ENCODE results near the gene RFPL3. TPM values are rescaled to one million over a fixed set of nuclear protein-coding genes. Genes with fewer than 3 reads are reported as not detected.

Gene RFPL3
- total RNA-seq, 6 experiments from 2014 or later: not detected

DNA sequence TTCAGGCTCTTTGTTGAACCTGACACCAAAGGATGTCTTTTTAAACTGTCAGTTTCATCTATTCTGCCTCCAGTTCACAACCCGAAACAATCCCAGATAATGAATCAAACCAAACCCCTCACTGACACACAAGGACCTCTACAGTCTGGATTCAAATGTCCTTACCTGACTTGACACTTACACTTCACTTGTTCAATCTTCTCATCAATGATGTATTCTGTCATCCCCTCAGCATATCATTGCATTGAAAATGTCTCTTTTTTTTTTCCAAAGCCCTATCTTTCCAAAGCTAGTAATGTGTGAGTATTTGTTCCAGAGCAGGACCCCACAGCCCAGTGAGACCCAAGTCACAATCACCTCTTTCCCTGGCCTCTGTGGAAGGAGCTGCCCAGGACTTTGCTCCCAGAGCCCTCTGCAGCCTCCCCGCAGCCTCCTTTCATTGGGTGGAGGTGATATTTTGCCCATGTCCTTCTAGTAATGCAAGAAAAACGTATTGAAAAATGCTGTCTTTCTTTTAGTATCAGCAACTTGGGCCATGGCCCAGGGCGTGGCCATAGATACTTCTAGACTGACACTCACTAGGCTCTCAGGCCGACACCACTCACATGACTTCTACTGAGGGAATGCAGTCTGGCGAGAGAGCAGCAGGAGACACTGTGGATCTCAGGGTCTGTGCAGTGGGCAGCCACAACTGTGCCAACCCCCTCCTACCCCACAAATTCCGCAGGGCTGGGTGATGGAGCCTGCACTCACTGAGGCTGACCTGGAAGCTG lies 18.2 kb downstream of the RFPL3 start:
- no peaks in the 10 kb centered on the region for H3K36me3 ChIP-seq
- H3K4me1 ChIP-seq: no peaks in the 10 kb centered on the region
- H3K27ac ChIP-seq: no peak overlapping the region
- no peak overlapping the region for H3K4me3 ChIP-seq
- intact Hi-C loops (cut with DNase I): no loop called here
- DNase-seq (no peak), ATAC-seq (no peak)
- H3K27me3 ChIP-seq: no peaks in the 10 kb centered on the region
- TF ChIP-seq POLR2A (IDR thresholded peaks at IDR 0.05): no peak
- TF ChIP-seq, protein P1, sequence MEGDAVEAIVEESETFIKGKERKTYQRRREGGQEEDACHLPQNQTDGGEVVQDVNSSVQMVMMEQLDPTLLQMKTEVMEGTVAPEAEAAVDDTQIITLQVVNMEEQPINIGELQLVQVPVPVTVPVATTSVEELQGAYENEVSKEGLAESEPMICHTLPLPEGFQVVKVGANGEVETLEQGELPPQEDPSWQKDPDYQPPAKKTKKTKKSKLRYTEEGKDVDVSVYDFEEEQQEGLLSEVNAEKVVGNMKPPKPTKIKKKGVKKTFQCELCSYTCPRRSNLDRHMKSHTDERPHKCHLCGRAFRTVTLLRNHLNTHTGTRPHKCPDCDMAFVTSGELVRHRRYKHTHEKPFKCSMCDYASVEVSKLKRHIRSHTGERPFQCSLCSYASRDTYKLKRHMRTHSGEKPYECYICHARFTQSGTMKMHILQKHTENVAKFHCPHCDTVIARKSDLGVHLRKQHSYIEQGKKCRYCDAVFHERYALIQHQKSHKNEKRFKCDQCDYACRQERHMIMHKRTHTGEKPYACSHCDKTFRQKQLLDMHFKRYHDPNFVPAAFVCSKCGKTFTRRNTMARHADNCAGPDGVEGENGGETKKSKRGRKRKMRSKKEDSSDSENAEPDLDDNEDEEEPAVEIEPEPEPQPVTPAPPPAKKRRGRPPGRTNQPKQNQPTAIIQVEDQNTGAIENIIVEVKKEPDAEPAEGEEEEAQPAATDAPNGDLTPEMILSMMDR (IDR thresholded peaks at IDR 0.05): no peak
- no peaks in the 10 kb centered on the region for H3K9me3 ChIP-seq
- 70% methylated on average over 4 of the region's 7 CpGs for WGBS (ENCODE audit: insufficient coverage, low coverage, low lambda C conversion rate, missing lambda C conversion rate)

DNA sequence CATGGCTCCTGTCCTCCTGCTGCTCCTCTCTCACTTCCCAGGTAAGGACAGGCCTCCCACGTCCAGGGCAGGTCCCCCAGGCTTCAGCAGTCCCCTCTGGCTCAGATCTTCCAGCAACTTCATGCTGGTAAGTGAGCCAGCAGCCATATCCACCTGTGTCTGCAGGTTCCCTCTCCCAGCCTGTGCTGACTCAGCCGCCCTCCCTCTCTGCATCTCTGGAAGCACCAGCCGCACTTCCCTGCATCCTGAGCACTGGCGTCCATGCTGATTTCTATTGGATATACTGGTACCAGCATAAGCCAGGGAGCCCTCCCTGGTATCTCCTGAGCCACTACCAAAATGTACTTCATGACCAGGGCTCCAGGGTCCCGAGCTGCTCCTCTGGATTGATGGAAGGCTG lies 19.0 kb downstream of the RFPL3 start:
- no peak overlapping the region for H3K27ac ChIP-seq
- DNase-seq: no peak
- no peaks in the 10 kb centered on the region for H3K36me3 ChIP-seq
- 57% methylated on average over 3 of the region's 5 CpGs for WGBS (ENCODE audit: insufficient coverage, low coverage, low lambda C conversion rate, missing lambda C conversion rate)
- H3K4me3 ChIP-seq: no peak overlapping the region
- ATAC-seq: no peak
- intact Hi-C loops (cut with DNase I): no loop called here
- TF ChIP-seq, protein P1 (IDR thresholded peaks at IDR 0.05): no peak
- no peak for TF ChIP-seq POLR2A (IDR thresholded peaks at IDR 0.05)
- no peaks in the 10 kb centered on the region for H3K27me3 ChIP-seq
- no peaks in the 10 kb centered on the region for H3K4me1 ChIP-seq
- no peaks in the 10 kb centered on the region for H3K9me3 ChIP-seq

DNA sequence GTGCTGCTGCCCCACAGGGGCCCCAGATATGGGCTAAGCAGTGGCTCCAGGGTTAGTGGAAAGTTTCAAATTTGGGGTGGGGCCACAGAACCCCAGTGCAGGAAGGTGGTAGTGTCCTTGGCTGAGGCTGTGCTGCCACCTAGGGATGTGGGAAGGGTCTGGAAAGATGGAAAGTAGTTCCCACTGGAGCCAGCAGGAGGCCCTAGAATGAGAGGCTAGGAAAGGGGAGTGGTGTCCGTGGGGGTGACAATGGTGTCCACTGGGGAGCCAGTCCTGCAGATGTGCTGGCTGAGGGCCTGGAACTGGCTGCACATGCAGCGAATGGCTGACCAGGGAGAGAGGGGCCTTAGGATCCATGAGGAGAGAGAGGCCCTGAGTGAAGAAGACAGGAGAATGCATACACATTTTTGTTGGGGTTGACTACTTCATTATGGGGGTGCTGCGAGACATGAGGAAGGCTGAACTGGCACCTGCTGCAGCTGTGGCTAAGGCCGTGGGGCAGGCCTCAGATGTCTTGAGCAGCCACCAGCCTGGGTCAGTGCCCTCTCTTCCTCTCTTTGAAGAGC lies 21.1 kb downstream of the RFPL3 start:
- Histone ChIP-seq H3K27ac (no peak overlapping the region), H3K4me1 (no peaks in the 10 kb centered on the region), H3K27me3 (no peaks in the 10 kb centered on the region), H3K4me3 (no peak overlapping the region), H3K36me3 (no peaks in the 10 kb centered on the region), H3K9me3 (no peaks in the 10 kb centered on the region)
- ATAC-seq (peak; percentile 62 to 82 (median 70)), DNase-seq (no peak)
- TF ChIP-seq, protein P1 (IDR thresholded peaks at IDR 0.05): peak; percentile 41 to 57 (median 46)
- TF ChIP-seq POLR2A (IDR thresholded peaks at IDR 0.05): no peak
- intact Hi-C loops (cut with DNase I): no loop called here
- 40% methylated on average over 1 of the region's 4 CpGs for WGBS (ENCODE audit: insufficient coverage, low coverage, low lambda C conversion rate, missing lambda C conversion rate)

DNA sequence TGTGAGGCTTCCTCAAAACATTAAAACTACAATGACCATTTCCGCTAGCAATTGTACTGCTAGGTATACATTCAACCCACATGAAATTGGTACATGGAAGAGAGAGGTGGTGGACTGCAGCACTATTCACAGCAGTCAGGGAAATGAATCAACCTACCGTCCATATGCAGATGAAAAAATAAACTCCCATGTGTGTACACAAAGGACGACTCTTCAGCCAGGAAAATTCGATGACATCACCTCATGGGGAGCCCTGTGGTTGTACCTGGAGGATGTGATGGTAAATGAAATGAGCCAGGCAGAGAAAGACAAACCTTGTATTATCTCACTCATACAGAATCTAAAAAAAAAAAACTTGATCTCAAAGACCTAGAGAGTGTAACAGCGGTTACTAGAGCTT lies 23.3 kb downstream of the RFPL3 start:
- Histone ChIP-seq H3K27me3 (no peaks in the 10 kb centered on the region), H3K9me3 (no peaks in the 10 kb centered on the region), H3K36me3 (no peaks in the 10 kb centered on the region), H3K27ac (no peak overlapping the region), H3K4me3 (no peak overlapping the region), H3K4me1 (no peaks in the 10 kb centered on the region)
- ATAC-seq: peak in 1 of 4 donors; percentile 11
- DNase-seq: no peak
- intact Hi-C loops (cut with DNase I): no loop called here
- WGBS (ENCODE audit: insufficient coverage, low coverage, low lambda C conversion rate, missing lambda C conversion rate): 70% methylated on average over 5 of the region's 5 CpGs
- TF ChIP-seq POLR2A (IDR thresholded peaks at IDR 0.05): no peak
- TF ChIP-seq, protein P1 (IDR thresholded peaks at IDR 0.05): no peak

Data from right lobe of liver (tissue), 6 donors.